OCI-LY1 (cell line): ENCODE data around the gene SRGAP2C.
"Not testable (repeated sequence)": the region's sequence is repeated elsewhere in the genome, so short reads cannot be mapped to it uniquely, and the experiment has no call there.

Experiments used
- CTCF ChIP-seq: fragments of 200-600 bp; sonication (generic), shearing (Covaris generic); IDR thresholded peaks from 2 replicates; pipeline ENCODE4 v1.5.1; 2017; ENCODE audit warnings: mild to moderate bottlenecking, antibody characterized with exemption, low read length, moderate library complexity, mixed read lengths
- EZH2 ChIP-seq: fragments of 200-600 bp; sonication (generic), shearing (Covaris generic); IDR thresholded peaks from 2 replicates; pipeline ENCODE4 v1.8.0; 2017; ENCODE audit warnings: borderline replicate concordance, mixed run types, mild to moderate bottlenecking, antibody characterized with exemption, low read length, moderate library complexity, mixed read lengths

GRCh38 chr1:121348115-121348514 lies 163.3 kb downstream of the SRGAP2C start:
- TF ChIP-seq CTCF, EZH2: not testable (repeated sequence)
